NOMO-1 treated with dmso at 0.1 percent for 144 hours (cell line): Measurements from ENCODE around the gene KRTAP5-2.
"Not testable (repeated sequence)": the region's sequence is repeated elsewhere in the genome, so short reads cannot be mapped to it uniquely, and the experiment has no call there.

Experiments
- DNase-seq: peaks from one replicate; lab custom pipeline; 2025; ENCODE audit not compliant: unreplicated experiment; lab: John Stamatoyannopoulos, UW

Gene KRTAP5-2

GRCh38 chr11:1597994-1598380 is at the start of gene KRTAP5-2:
TSS of gene KRTAP5-2 (minus strand) at chr11:1598294. CDS start at chr11:1598250, 44 bp downstream.
- no peak for DNase-seq

GRCh38 chr11:1646540-1646939 is 48.4 kb upstream of the KRTAP5-2 start:
- DNase-seq: not testable (repeated sequence)

- DNase-seq: no peak
Observed at GRCh38 chr11:1645357-1645821, 47.3 kb upstream of the KRTAP5-2 start.

- DNase-seq: no peak
Observed at GRCh38 chr11:1644601-1645356, 46.7 kb upstream of the KRTAP5-2 start.

- DNase-seq: no peak
Observed at GRCh38 chr11:1643146-1643690, 45.1 kb upstream of the KRTAP5-2 start.

GRCh38 chr11:1642288-1643145 is 44.4 kb upstream of the KRTAP5-2 start:
- DNase-seq: no peak

GRCh38 chr11:1641096-1641495 is 43.0 kb upstream of the KRTAP5-2 start:
- no peak for DNase-seq

- no peak for DNase-seq
Observed at GRCh38 chr11:1640076-1640946, 42.2 kb upstream of the KRTAP5-2 start.

GRCh38 chr11:1639666-1640065 is 41.6 kb upstream of the KRTAP5-2 start:
- DNase-seq: no peak

GRCh38 chr11:1639102-1639620 is 41.1 kb upstream of the KRTAP5-2 start:
- no peak for DNase-seq

- no peak for DNase-seq
Observed at GRCh38 chr11:1638344-1638743, 40.2 kb upstream of the KRTAP5-2 start.

- no peak for DNase-seq
Observed at GRCh38 chr11:1637628-1638027, 39.5 kb upstream of the KRTAP5-2 start.

- no peak for DNase-seq
Observed at GRCh38 chr11:1636291-1636950, 38.3 kb upstream of the KRTAP5-2 start.

- DNase-seq: no peak
Observed at GRCh38 chr11:1633864-1634263, 35.8 kb upstream of the KRTAP5-2 start.

- DNase-seq: no peak
Observed at GRCh38 chr11:1632053-1632714, 34.1 kb upstream of the KRTAP5-2 start.

GRCh38 chr11:1631066-1631568 is 33.0 kb upstream of the KRTAP5-2 start:
- DNase-seq: no peak

- DNase-seq: no peak
Observed at GRCh38 chr11:1630271-1630670, 32.2 kb upstream of the KRTAP5-2 start.

- no peak for DNase-seq
Observed at GRCh38 chr11:1629326-1630185, 31.5 kb upstream of the KRTAP5-2 start, which contains the start of gene KRTAP5-5. TSS of gene KRTAP5-5 (plus strand) at chr11:1629775. CDS start at chr11:1629841, 66 bp downstream.
